Trophoblast cell (in vitro differentiated cells and primary cell): ENCODE data around the gene SCYL2.
"Not testable (repeated sequence)": the region's sequence is repeated elsewhere in the genome, so short reads cannot be mapped to it uniquely, and the experiment has no call there.

Experiments
- DNase-seq, 2 donors: peaks; one replicate each; pipeline ENCODE4 v3.0.0-alpha.2; 2016
- H2AFZ ChIP-seq: 2 replicates; pipeline ENCODE4 v1.6.1; 2013; ENCODE audit warnings: low read length, moderate library complexity, mild to moderate bottlenecking; ENCODE audit not compliant: insufficient read depth, poor library complexity
- H2AK5ac ChIP-seq: 2 replicates; pipeline ENCODE4 v1.6.1; 2013; ENCODE audit warnings: mild to moderate bottlenecking, low read length
- H2BK120ac ChIP-seq: 2 replicates; pipeline ENCODE4 v1.6.1; 2013; ENCODE audit warnings: low read length, mild to moderate bottlenecking, moderate library complexity; ENCODE audit not compliant: insufficient read depth, poor library complexity
- H2BK12ac ChIP-seq: 2 replicates; pipeline ENCODE4 v1.6.1; 2013; ENCODE audit warnings: mild to moderate bottlenecking, low read length, moderate library complexity
- H2BK5ac ChIP-seq: 2 replicates; pipeline ENCODE4 v1.6.1; 2013; ENCODE audit warnings: low read length, low read depth, moderate library complexity, mild to moderate bottlenecking; ENCODE audit not compliant: poor library complexity
- H3K14ac ChIP-seq: 2 replicates; pipeline ENCODE4 v1.6.1; 2013; ENCODE audit warnings: mild to moderate bottlenecking, low read length
- H3K18ac ChIP-seq: 2 replicates; pipeline ENCODE4 v1.6.1; 2013; ENCODE audit warnings: mild to moderate bottlenecking, low read length
- H3K23ac ChIP-seq: 2 replicates; pipeline ENCODE4 v1.6.1; 2013; ENCODE audit warnings: low read length
- H3K27ac ChIP-seq: 2 replicates; pipeline ENCODE4 v1.5.1; 2013; ENCODE audit warnings: low read depth, mild to moderate bottlenecking, inconsistent platforms, low read length, moderate library complexity
- H3K27me3 ChIP-seq: 2 replicates; pipeline ENCODE4 v1.6.1; 2013; ENCODE audit warnings: inconsistent platforms, mild to moderate bottlenecking, low read length, moderate library complexity; ENCODE audit not compliant: insufficient read depth
- H3K36me3 ChIP-seq, 2 experiments: 1 replicate in 1 of 2; 2 replicates in 1 of 2; pipeline ENCODE4 v1.6.1; 2013; ENCODE audit warnings: low read length in 2 of 2, mild to moderate bottlenecking in 2 of 2, moderate library complexity in 1 of 2; ENCODE audit not compliant: insufficient read depth in 2 of 2, control insufficient read depth in 1 of 2
- H3K4ac ChIP-seq: 2 replicates; pipeline ENCODE4 v1.6.1; 2013; ENCODE audit warnings: low read depth, mild to moderate bottlenecking, low read length, moderate library complexity
- H3K4me1 ChIP-seq, 2 experiments: 1 replicate in 1 of 2; 2 replicates in 1 of 2; pipeline ENCODE4 v1.6.1; 2013; ENCODE audit warnings: low read length in 2 of 2, mild to moderate bottlenecking in 2 of 2, moderate library complexity in 1 of 2; ENCODE audit not compliant: insufficient read depth in 2 of 2, control insufficient read depth in 1 of 2
- H3K4me2 ChIP-seq: 2 replicates; pipeline ENCODE4 v1.6.1; 2013; ENCODE audit warnings: inconsistent platforms, mild to moderate bottlenecking, low read length, moderate library complexity
- H3K4me3 ChIP-seq: 2 replicates; pipeline ENCODE4 v1.5.1; 2013; ENCODE audit warnings: mild to moderate bottlenecking, low read depth, low read length, inconsistent platforms
- H3K79me1 ChIP-seq: one replicate; pipeline ENCODE4 v1.6.1; 2013; ENCODE audit warnings: low read length
- H3K79me2 ChIP-seq: 2 replicates; pipeline ENCODE4 v1.6.1; 2013; ENCODE audit warnings: low read length, mild to moderate bottlenecking; ENCODE audit not compliant: control insufficient read depth, insufficient read depth, poor library complexity
- H3K9ac ChIP-seq: 2 replicates; pipeline ENCODE4 v1.6.1; 2013; ENCODE audit warnings: mild to moderate bottlenecking, low read length
- H3K9me3 ChIP-seq: 2 replicates; pipeline ENCODE4 v1.6.1; 2013; ENCODE audit warnings: low read depth, mild to moderate bottlenecking, control low read depth, inconsistent platforms, low read length; ENCODE audit not compliant: insufficient read depth
- H4K12ac ChIP-seq: 2 replicates; pipeline ENCODE4 v1.6.1; 2013; ENCODE audit warnings: low read depth, mild to moderate bottlenecking, low read length, moderate library complexity
- H4K8ac ChIP-seq: 2 replicates; pipeline ENCODE4 v1.6.1; 2013; ENCODE audit warnings: low read depth, mild to moderate bottlenecking, low read length, moderate library complexity
- H4K91ac ChIP-seq: one replicate; pipeline ENCODE4 v1.6.1; 2013; ENCODE audit warnings: low read depth, mild to moderate bottlenecking, low read length, moderate library complexity
- WGBS: extraction: QIAGEN DNeasy Blood & Tissue Kit; methylation state at CpG from one replicate; pipeline ENCODE4 v1.1.7; 2013; ENCODE audit warnings: missing lambda C conversion rate; ENCODE audit not compliant: insufficient read length, insufficient coverage; ENCODE audit errors: extremely low coverage; 5-methylcytosine and 5-hydroxymethylcytosine counted together

SCYL2 gene

DNA sequence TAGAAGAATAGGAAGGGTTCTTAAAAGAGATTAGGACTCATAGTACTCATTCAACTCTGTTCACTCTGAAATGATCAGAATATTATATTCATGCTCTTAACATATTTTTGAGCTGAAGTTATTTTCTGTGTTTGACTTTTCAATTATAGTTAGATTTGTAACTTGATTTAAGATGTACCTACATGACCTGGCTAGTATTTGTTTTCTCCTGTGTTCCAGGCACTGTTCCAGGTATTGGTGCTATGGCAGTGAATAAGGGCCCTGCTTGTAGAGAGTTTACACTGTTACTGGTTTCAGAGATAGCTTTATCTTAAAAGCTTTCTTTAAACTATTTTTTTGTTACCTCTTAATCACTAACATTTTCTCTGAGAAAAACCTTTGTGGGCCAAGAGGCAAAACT lies 70.8 kb downstream of the SCYL2 start:
- Histone ChIP-seq H3K9ac (no peak overlapping the region), H3K36me3 (peaks cover 0 to 10% of the 10 kb centered on the region in 2 experiments), H2BK120ac (no peak overlapping the region), H3K79me2 (no peaks in the 10 kb centered on the region), H3K18ac (no peak overlapping the region), H3K27me3 (no peaks in the 10 kb centered on the region), H2AFZ (no peak overlapping the region), H3K4me1 (no peaks in the 10 kb centered on the region), H2BK5ac (no peak overlapping the region), H4K91ac (no peak overlapping the region), H3K9me3 (no peaks in the 10 kb centered on the region), H3K14ac (no peak overlapping the region), H3K27ac (no peak overlapping the region), H3K79me1 (no peaks in the 10 kb centered on the region), H2AK5ac (no peak overlapping the region), H4K12ac (no peak overlapping the region), H3K4me2 (no peak overlapping the region), H2BK12ac (no peak overlapping the region), H4K8ac (no peak overlapping the region), H3K4ac (no peak overlapping the region), H3K23ac (no peak overlapping the region), H3K4me3 (no peak overlapping the region)
- DNase-seq, result no peak

DNA sequence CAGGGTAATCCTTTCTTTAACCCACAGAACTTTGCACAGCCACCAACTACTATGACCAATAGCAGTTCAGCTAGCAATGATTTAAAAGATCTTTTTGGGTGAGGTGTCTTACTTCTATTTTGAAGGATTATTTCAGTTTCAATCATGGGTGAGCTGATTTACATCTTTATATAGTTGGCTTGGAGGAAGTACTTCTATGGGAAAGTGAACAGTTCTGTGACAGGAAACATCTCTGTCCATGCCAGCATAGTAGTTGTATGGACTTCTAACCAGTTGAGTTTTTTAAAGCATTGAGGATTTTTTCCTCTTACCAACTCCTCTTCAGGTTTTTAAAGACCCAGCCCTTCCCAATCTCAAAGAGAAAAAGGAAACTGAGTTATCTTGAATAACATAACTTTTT lies 72.1 kb downstream of the SCYL2 start:
- Histone ChIP-seq H3K36me3 (peaks cover 0 to 9% of the 10 kb centered on the region in 2 experiments), H3K79me2 (no peaks in the 10 kb centered on the region), H2AFZ (no peak overlapping the region), H3K4me3 (no peak overlapping the region), H3K4me2 (no peak overlapping the region), H3K9me3 (no peaks in the 10 kb centered on the region), H3K4ac (no peak overlapping the region), H4K12ac (no peak overlapping the region), H2BK5ac (no peak overlapping the region), H3K23ac (no peak overlapping the region), H3K27me3 (no peaks in the 10 kb centered on the region), H3K79me1 (no peaks in the 10 kb centered on the region), H3K18ac (no peak overlapping the region), H3K14ac (no peak overlapping the region), H4K8ac (no peak overlapping the region), H3K27ac (no peak overlapping the region), H2BK12ac (no peak overlapping the region), H3K4me1 (no peaks in the 10 kb centered on the region), H2AK5ac (no peak overlapping the region), H4K91ac (no peak overlapping the region), H3K9ac (no peak overlapping the region), H2BK120ac (no peak overlapping the region)
- DNase-seq, result no peak

DNA sequence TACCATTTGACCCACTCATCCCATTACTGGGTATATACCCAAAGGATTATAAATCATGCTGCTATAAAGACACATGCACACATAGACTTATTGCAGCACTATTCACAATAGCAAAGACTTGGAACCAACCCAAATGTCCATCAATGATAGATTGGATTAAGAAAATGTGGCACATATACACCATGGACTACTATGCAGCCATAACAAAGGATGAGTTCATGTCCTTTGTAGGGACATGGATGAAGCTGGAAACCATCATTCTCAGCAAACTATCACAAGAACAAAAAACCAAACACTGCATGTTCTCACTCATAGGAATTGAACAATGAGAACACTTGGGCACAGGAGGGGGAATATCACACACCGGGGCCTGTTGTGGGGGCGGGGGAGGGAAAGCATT lies 75.9 kb downstream of the SCYL2 start:
- not testable (repeated sequence) for H3K4me2 ChIP-seq, H3K27ac ChIP-seq, H3K18ac ChIP-seq, DNase-seq, H4K12ac ChIP-seq, H2BK5ac ChIP-seq, H3K36me3 ChIP-seq, H3K4ac ChIP-seq, H3K14ac ChIP-seq, H3K4me1 ChIP-seq, H2BK120ac ChIP-seq, H3K79me2 ChIP-seq, H2BK12ac ChIP-seq, H2AFZ ChIP-seq, H4K8ac ChIP-seq, H4K91ac ChIP-seq, H3K9me3 ChIP-seq, H3K9ac ChIP-seq, H3K23ac ChIP-seq, H3K4me3 ChIP-seq, H2AK5ac ChIP-seq, H3K27me3 ChIP-seq, H3K79me1 ChIP-seq
- no CpG with 5 or more reads among the region's 2 CpGs for WGBS

DNA sequence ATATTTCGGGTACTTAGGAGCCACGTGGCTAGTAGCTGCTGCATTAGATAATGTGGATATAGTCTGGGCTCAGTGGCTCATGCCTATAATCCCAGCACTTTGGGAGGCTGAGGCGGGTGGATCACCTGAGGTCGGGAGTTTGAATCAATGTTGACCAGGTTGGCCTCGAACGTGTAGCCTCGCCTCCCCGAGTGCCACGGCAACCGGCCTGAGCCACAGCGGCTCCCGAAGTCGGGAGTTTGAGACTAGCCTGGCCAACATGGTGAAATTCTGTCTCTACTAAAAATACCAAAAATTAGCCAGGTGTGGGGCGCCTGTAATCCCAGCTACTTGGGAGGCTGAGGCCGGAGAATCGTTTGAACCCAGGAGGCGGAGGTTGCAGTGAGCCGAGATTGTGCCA lies 77.4 kb downstream of the SCYL2 start:
- H3K9me3 ChIP-seq, result not testable (repeated sequence)

More for the DNA sequence above, 77.4 kb downstream of the SCYL2 start:
- H3K18ac ChIP-seq, H2BK120ac ChIP-seq, H2AFZ ChIP-seq, H2BK5ac ChIP-seq, H4K8ac ChIP-seq, DNase-seq, H3K79me1 ChIP-seq, H3K4me1 ChIP-seq, H3K14ac ChIP-seq, H3K27me3 ChIP-seq, H2AK5ac ChIP-seq, H3K23ac ChIP-seq, H3K9ac ChIP-seq, H3K36me3 ChIP-seq, H2BK12ac ChIP-seq, H3K4me3 ChIP-seq, H4K12ac ChIP-seq, H4K91ac ChIP-seq, H3K4ac ChIP-seq, H3K27ac ChIP-seq, H3K4me2 ChIP-seq, H3K79me2 ChIP-seq: not testable (repeated sequence)
- WGBS, result no CpG with 5 or more reads among the region's 18 CpGs
